Stimulated activated CD4-positive, alpha-beta T cell treated with anti-CD3 and anti-CD28 coated beads, Interleukin-1b, Interleukin-23, amount 100 ng/mL, for 24 hours (primary cell): ENCODE results near the gene IL37.

ENCODE experiments used
- DNase-seq, 4 experiments: peaks; one replicate each; pipeline ENCODE4 v3.0.0-alpha.2; 2020; ENCODE audit warnings: low read depth in 4 of 4, low spot score in 1 of 4

The IL37 gene

GRCh38 chr2:112910865-112911264, at the start of gene IL37:
IL37 (plus strand) TSS chr2:112911165; CDS start chr2:112913013, 1,848 bp downstream.
- no peak for DNase-seq

- no peak for DNase-seq
These were observed 46.9 kb upstream of the IL37 start for GRCh38 chr2:112864072-112864471.

- DNase-seq = no peak
These were observed 44.7 kb upstream of the IL37 start for GRCh38 chr2:112866128-112866835.

- DNase-seq = no peak
These were observed 43.0 kb upstream of the IL37 start for GRCh38 chr2:112867701-112868631.

- DNase-seq = no peak
These were observed 41.6 kb upstream of the IL37 start for GRCh38 chr2:112869258-112869842.

- no peak for DNase-seq
These were observed 39.8 kb upstream of the IL37 start for GRCh38 chr2:112870841-112871835.

- DNase-seq = no peak
These were observed 34.6 kb upstream of the IL37 start for GRCh38 chr2:112876257-112876970.

GRCh38 chr2:112876971-112877361, 34.0 kb upstream of the IL37 start:
- DNase-seq = no peak

GRCh38 chr2:112877423-112877822, 33.5 kb upstream of the IL37 start:
- DNase-seq = no peak

- DNase-seq = no peak
These were observed 31.4 kb upstream of the IL37 start for GRCh38 chr2:112879491-112880041.

- DNase-seq = no peak
These were observed 30.9 kb upstream of the IL37 start for GRCh38 chr2:112880091-112880531.

- no peak for DNase-seq
These were observed 30.3 kb upstream of the IL37 start for GRCh38 chr2:112880696-112881095.

- DNase-seq = peak in 1 of 4 experiments; percentile 22
These were observed 29.6 kb upstream of the IL37 start for GRCh38 chr2:112881217-112881985.

GRCh38 chr2:112883669-112884068, 27.3 kb upstream of the IL37 start:
- DNase-seq = no peak

- peak; percentile 56 to 63 (median 60) for DNase-seq
These were observed 26.0 kb upstream of the IL37 start for GRCh38 chr2:112884869-112885505.

- no peak for DNase-seq
These were observed 25.5 kb upstream of the IL37 start for GRCh38 chr2:112885506-112885902.

GRCh38 chr2:112886291-112886690, 24.7 kb upstream of the IL37 start:
- no peak for DNase-seq

- DNase-seq = no peak
These were observed 22.8 kb upstream of the IL37 start for GRCh38 chr2:112887964-112888749.
